ENCODE results near the gene IRAK1. TPM values are rescaled to one million over a fixed set of nuclear protein-coding genes. Genes with fewer than 3 reads are reported as not detected.
A peak's percentile ranks its signal among the peaks of the same experiment; 100 is the strongest.

IRAK1 gene
- total RNA-seq, 1 donor from 2014 or later = 58.4 TPM

- ATAC-seq = no peak
- no peak for DNase-seq (ENCODE audit: low spot score)
These were observed 1.5 kb upstream of the IRAK1 start for GRCh38 chrX:154021131-154021611.

GRCh38 chrX:154020536-154021115 is 924 bp upstream of the IRAK1 start:
- no peak for ATAC-seq
- DNase-seq (ENCODE audit: low spot score) = no peak

GRCh38 chrX:154019061-154019621 is 561 bp downstream of the IRAK1 start:
- ATAC-seq = peak; percentile 2
- no peak for DNase-seq (ENCODE audit: low spot score)

GRCh38 chrX:154018518-154019060 is 1.1 kb downstream of the IRAK1 start:
- DNase-seq (ENCODE audit: low spot score) = no peak
- no peak for ATAC-seq

- ATAC-seq (no peak), DNase-seq (ENCODE audit: low spot score) (no peak)
These were observed 1.8 kb downstream of the IRAK1 start for GRCh38 chrX:154017766-154018517.

- DNase-seq (ENCODE audit: low spot score) (no peak), ATAC-seq (no peak)
These were observed 3.2 kb downstream of the IRAK1 start for GRCh38 chrX:154016366-154017076.

- DNase-seq (ENCODE audit: low spot score) (no peak), ATAC-seq (no peak)
These were observed 4.0 kb downstream of the IRAK1 start for GRCh38 chrX:154015581-154016264.

- no peak for ATAC-seq
- no peak for DNase-seq (ENCODE audit: low spot score)
These were observed 5.0 kb downstream of the IRAK1 start for GRCh38 chrX:154014429-154015380.

- ATAC-seq = peak; percentile 77
- DNase-seq (ENCODE audit: low spot score) = no peak
These were observed 5.9 kb downstream of the IRAK1 start for GRCh38 chrX:154013614-154014360.

- ATAC-seq = no peak
These were observed 6.7 kb downstream of the IRAK1 start for GRCh38 chrX:154013001-154013421.

GRCh38 chrX:154012336-154012991 is 7.2 kb downstream of the IRAK1 start:
- ATAC-seq (no peak), DNase-seq (ENCODE audit: low spot score) (no peak)

More at GRCh38 chrX:154013001-154013421, 6.7 kb downstream of the IRAK1 start:
- DNase-seq (ENCODE audit: low spot score) = no peak

- DNase-seq (ENCODE audit: low spot score) (no peak), ATAC-seq (no peak)
These were observed 8.0 kb downstream of the IRAK1 start for GRCh38 chrX:154011376-154012335.

- ATAC-seq (peak; percentile 77), DNase-seq (ENCODE audit: low spot score) (peak; percentile 59)
These were observed 9.2 kb downstream of the IRAK1 start for GRCh38 chrX:154010330-154011087.

GRCh38 chrX:154008521-154008920 is 11.2 kb downstream of the IRAK1 start:
- no peak for DNase-seq (ENCODE audit: low spot score)
- ATAC-seq = no peak

- ATAC-seq = no peak
- DNase-seq (ENCODE audit: low spot score) = no peak
These were observed 12.8 kb downstream of the IRAK1 start for GRCh38 chrX:154006947-154007346.

GRCh38 chrX:154004315-154004714 is 15.4 kb downstream of the IRAK1 start:
- ATAC-seq = no peak
- no peak for DNase-seq (ENCODE audit: low spot score)
